HEK293 (cell line): ENCODE data around the gene FABP7.

ENCODE experiments used
- CTCF ChIA-PET: fragments of 350-600 bp; formaldehyde crosslinking; extraction: SDS; loops from one replicate; lab custom pipeline; 2021; ENCODE audit warnings: antibody characterized with exemption; lab: Yijun Ruan, JAX
- POLR2A ChIA-PET: fragments of 300-600 bp; formaldehyde crosslinking; extraction: SDS; loops from one replicate; lab custom pipeline; 2020; ENCODE audit warnings: antibody characterized with exemption, inconsistent platforms; lab: Yijun Ruan, JAX
- H3K27ac ChIP-seq: fragments of 200-500 bp; sonication (Bioruptor generic); 2 replicates; pipeline ENCODE4 v1.5.1; 2014; ENCODE audit warnings: low read depth, low read length, control low read depth, inconsistent platforms; ENCODE audit errors: extremely low read depth
- H3K36me3 ChIP-seq, 2 experiments: fragments of 200-500 bp in 1 of 2; sonication (Bioruptor generic) in 1 of 2; 1 replicate in 1 of 2; 2 replicates in 1 of 2; pipeline ENCODE4 v1.5.1; 2014 to 2017; ENCODE audit warnings: inconsistent platforms in 2 of 2, low read length in 2 of 2; ENCODE audit not compliant: control insufficient read depth in 2 of 2, insufficient read depth in 1 of 2
- H3K4me1 ChIP-seq: fragments of 200-500 bp; sonication (Bioruptor generic); 2 replicates; pipeline ENCODE4 v1.5.1; 2014; ENCODE audit warnings: mild to moderate bottlenecking, low read length, inconsistent platforms; ENCODE audit not compliant: control insufficient read depth, insufficient read depth
- H3K4me3 ChIP-seq: 2 replicates; pipeline ENCODE4 v1.5.1; 2011; ENCODE audit warnings: low read depth, mild to moderate bottlenecking, control low read depth, low read length, moderate library complexity
- H3K9me3 ChIP-seq: fragments of 200-500 bp; sonication (Bioruptor generic); 2 replicates; pipeline ENCODE4 v1.5.1; 2014; ENCODE audit warnings: low read depth, low read length, inconsistent platforms; ENCODE audit not compliant: control insufficient read depth, insufficient read depth
- GLIS2 ChIP-seq: fragments of 450-650 bp; formaldehyde crosslinking; IDR thresholded peaks from 2 replicates; pipeline ENCODE4 v1.5.1; 2016; ENCODE audit warnings: missing biosample characterization, missing genetic modification characterization
- KLF16 ChIP-seq: fragments of 450-650 bp; formaldehyde crosslinking; IDR thresholded peaks from 2 replicates; pipeline ENCODE4 v1.5.1; 2017; ENCODE audit warnings: missing biosample characterization, missing genetic modification characterization
- KLF7 ChIP-seq: fragments of 450-650 bp; formaldehyde crosslinking; IDR thresholded peaks from 2 replicates; pipeline ENCODE4 v1.5.1; 2016; ENCODE audit warnings: missing biosample characterization, missing genetic modification characterization, borderline replicate concordance
- KLF9 ChIP-seq: fragments of 450-650 bp; formaldehyde crosslinking; IDR thresholded peaks from 2 replicates; pipeline ENCODE4 v1.5.1; 2016; ENCODE audit warnings: missing biosample characterization, missing genetic modification characterization, low read depth
- TRIM28 ChIP-seq: IDR thresholded peaks from 2 replicates; pipeline ENCODE4 v1.6.1; 2011; ENCODE audit warnings: low read length, control low read depth, borderline replicate concordance
- TSHZ1 ChIP-seq: fragments of 450-650 bp; formaldehyde crosslinking; IDR thresholded peaks from 2 replicates; pipeline ENCODE4 v1.5.1; 2016; ENCODE audit warnings: missing biosample characterization, missing genetic modification characterization, borderline replicate concordance
- WT1 ChIP-seq: fragments of 450-650 bp; formaldehyde crosslinking; IDR thresholded peaks from 2 replicates; pipeline ENCODE4 v1.5.1; 2016; ENCODE audit warnings: missing biosample characterization, missing genetic modification characterization
- ZBTB17 ChIP-seq: fragments of 450-650 bp; formaldehyde crosslinking; IDR thresholded peaks from 2 replicates; pipeline ENCODE4 v1.5.1; 2016; ENCODE audit warnings: missing biosample characterization, missing genetic modification characterization
- ZIC2 ChIP-seq: fragments of 450-650 bp; formaldehyde crosslinking; IDR thresholded peaks from 2 replicates; pipeline ENCODE4 v1.5.1; 2016; ENCODE audit warnings: missing biosample characterization, missing genetic modification characterization
- ZNF133 ChIP-seq: fragments of 450-650 bp; formaldehyde crosslinking; IDR thresholded peaks from 2 replicates; pipeline ENCODE4 v1.5.1; 2016; ENCODE audit warnings: missing biosample characterization, missing genetic modification characterization
- ZNF2 ChIP-seq: fragments of 450-650 bp; formaldehyde crosslinking; IDR thresholded peaks from 2 replicates; pipeline ENCODE4 v1.5.1; 2016; ENCODE audit warnings: missing biosample characterization, missing genetic modification characterization
- ZNF350 ChIP-seq: fragments of 450-650 bp; formaldehyde crosslinking; IDR thresholded peaks from 2 replicates; pipeline ENCODE4 v1.5.0; 2017; ENCODE audit warnings: missing biosample characterization, mild to moderate bottlenecking, missing genetic modification characterization
- ZNF549 ChIP-seq: fragments of 450-650 bp; IDR thresholded peaks from 2 replicates; pipeline ENCODE4 v1.5.1; 2018; ENCODE audit warnings: missing biosample characterization, missing genetic modification characterization, mild to moderate bottlenecking, inconsistent platforms, moderate library complexity
- ZNF639 ChIP-seq: fragments of 450-650 bp; formaldehyde crosslinking; IDR thresholded peaks from 2 replicates; pipeline ENCODE4 v1.5.1; 2016; ENCODE audit warnings: missing biosample characterization, missing genetic modification characterization
- ZNF658 ChIP-seq: fragments of 450-650 bp; formaldehyde crosslinking; IDR thresholded peaks from 2 replicates; pipeline ENCODE4; 2016; ENCODE audit warnings: missing biosample characterization, missing genetic modification characterization
- ZNF664 ChIP-seq: fragments of 450-650 bp; formaldehyde crosslinking; IDR thresholded peaks from 2 replicates; pipeline ENCODE4 v1.5.1; 2016; ENCODE audit warnings: missing biosample characterization, missing genetic modification characterization
- ZNF677 ChIP-seq: fragments of 450-650 bp; IDR thresholded peaks from 2 replicates; pipeline ENCODE4 v1.5.0; 2018; ENCODE audit warnings: missing biosample characterization, mild to moderate bottlenecking, missing genetic modification characterization, moderate library complexity
- ZNF830 ChIP-seq: fragments of 450-650 bp; IDR thresholded peaks from 2 replicates; pipeline ENCODE4 v1.5.0; 2018; ENCODE audit warnings: missing biosample characterization, missing genetic modification characterization, low read depth, mild to moderate bottlenecking, moderate library complexity
- ZSCAN4 ChIP-seq: fragments of 450-650 bp; formaldehyde crosslinking; IDR thresholded peaks from 2 replicates; pipeline ENCODE4 v1.5.1; 2017; ENCODE audit warnings: missing biosample characterization, missing genetic modification characterization

The FABP7 gene

GRCh38 chr6:122804962-122805485 lies 25.5 kb downstream of the FABP7 start:
- no peak overlapping the region for H3K4me3 ChIP-seq
- ChIA-PET CTCF (interaction anchor here (0.8 to 1.3 kb wide), 2 partner anchors 34 to 313 kb away, joined by 3 to 4 read pairs; no protein-coding TSS in a partner anchor), POLR2A (no interaction called here)
- H3K9me3 ChIP-seq = no peaks in the 10 kb centered on the region
- TF ChIP-seq TSHZ1 (tag by site-specific recombination) = no peak
- no peak for TF ChIP-seq ZSCAN4 (tag by site-specific recombination)
- TF ChIP-seq ZNF677 (tag by site-specific recombination) = no peak
- TF ChIP-seq ZNF549 (tag by site-specific recombination) = no peak
- TF ChIP-seq KLF7 = no peak
- TF ChIP-seq ZNF639 (tag by site-specific recombination) = no peak
- TF ChIP-seq ZNF350 = no peak
- TF ChIP-seq ZIC2 = no peak
- H3K36me3 ChIP-seq = peaks cover 0 to 14% of the 10 kb centered on the region in 2 experiments; a peak in 1 of 3 replicates
- no peak overlapping the region for H3K27ac ChIP-seq
- no peaks in the 10 kb centered on the region; the same call in 1 of the 2 replicates for H3K4me1 ChIP-seq

DNA sequence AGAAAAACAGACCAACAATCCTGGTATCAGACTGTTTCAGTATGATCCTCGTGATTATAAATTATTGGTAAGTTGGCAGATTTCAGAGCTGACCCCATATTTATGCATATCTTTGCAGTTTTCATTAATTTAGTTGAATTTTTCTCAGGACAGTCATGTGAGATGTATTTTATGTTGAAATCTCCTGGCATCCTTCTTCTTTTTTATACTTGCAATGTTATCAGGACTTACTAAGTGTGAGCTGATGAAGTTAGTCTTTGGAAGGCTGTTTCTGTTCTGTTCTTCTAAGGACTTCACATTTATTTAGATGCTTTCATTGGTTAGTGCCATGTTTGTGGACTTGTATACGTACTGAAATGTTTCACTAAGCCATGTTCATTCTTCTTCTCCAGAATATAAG lies 26.8 kb downstream of the FABP7 start:
- ChIA-PET POLR2A (no interaction called here), CTCF (interaction anchor here (0.6 to 1.4 kb wide), 5 partner anchors 12 to 344 kb away, joined by 3 to 5 read pairs (median 3); no protein-coding TSS in a partner anchor)
- H3K4me1 ChIP-seq = no peaks in the 10 kb centered on the region
- no peak overlapping the region for H3K27ac ChIP-seq
- H3K4me3 ChIP-seq = no peak overlapping the region
- no peaks in the 10 kb centered on the region for H3K9me3 ChIP-seq
- TF ChIP-seq ZNF133 (tag by site-specific recombination) (no peak), TRIM28 (no peak), GLIS2 (tag by site-specific recombination) (no peak), WT1 (tag by site-specific recombination) (no peak), ZNF664 (tag by site-specific recombination) (no peak), ZBTB17 (no peak), KLF9 (tag by site-specific recombination) (no peak), ZNF830 (no peak), KLF16 (tag by site-specific recombination) (no peak), ZNF658 (tag by site-specific recombination) (no peak), ZNF2 (tag by site-specific recombination) (no peak)
- H3K36me3 ChIP-seq = peaks cover 3 to 21% of the 10 kb centered on the region in 2 experiments; a peak in 2 of 3 replicates
